Measurements from ENCODE around the gene WWTR1. TPM values are rescaled to one million over a fixed set of nuclear protein-coding genes. Genes with fewer than 3 reads are reported as not detected.
A peak's percentile ranks its signal among the peaks of the same experiment; 100 is the strongest.

The WWTR1 gene
- total and polyA plus RNA-seq, 2 of the 4 experiments (the other 2 are of a cell fraction), result 38.9 to 65.3 TPM

DNA sequence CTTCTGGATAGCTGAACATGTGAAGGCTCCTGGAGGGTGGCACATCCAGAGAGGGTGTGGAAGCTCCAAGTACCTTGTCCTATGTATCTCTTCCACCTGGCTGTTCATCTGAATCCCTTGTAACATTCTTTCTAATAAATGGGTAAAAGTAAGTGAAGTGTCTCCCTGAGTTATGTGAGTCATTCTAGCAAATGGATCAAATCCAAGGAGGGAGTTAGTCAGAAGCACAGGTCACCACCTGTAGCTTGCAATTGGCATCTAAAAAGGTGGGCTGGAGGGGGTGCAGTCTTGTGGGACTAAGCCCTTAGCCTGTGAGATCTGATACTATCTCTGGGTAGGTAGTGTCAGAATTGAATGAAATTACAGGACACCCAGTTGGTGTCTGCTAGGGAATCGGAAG is 71.0 kb downstream of the WWTR1 start:
- Histone ChIP-seq H3K9me1 (ENCODE audit: insufficient read depth, low read length) (peaks cover 15% of the 10 kb centered on the region), H3K79me1 (ENCODE audit: low read depth in 1 of 2, low read length in 2 of 2) (peaks cover 33 to 75% of the 10 kb centered on the region in 2 experiments), H3K4me1 (ENCODE audit: control insufficient read depth, insufficient read depth, low read length) (peaks cover 13% of the 10 kb centered on the region), H3K27ac (ENCODE audit: insufficient read depth, low read length) (no peak overlapping the region), H4K5ac (ENCODE audit: low read depth, low read length) (no peak overlapping the region), H2BK120ac (ENCODE audit: low read depth, low read length) (no peak overlapping the region; the same call in 1 of the 2 replicates), H2AFZ (replicated peaks; ENCODE audit: low read length, poor library complexity) (no peak overlapping the region), H3K4me3 (ENCODE audit: insufficient read depth, low read depth, low read length) (no peak overlapping the region), H2BK15ac (ENCODE audit: low read depth, low read length) (no peak overlapping the region), H4K91ac (ENCODE audit: insufficient read depth, low read depth, low read length) (no peak overlapping the region), H3K23ac (ENCODE audit: low read depth, low read length) (no peak overlapping the region), H3K9ac (ENCODE audit: low read depth, low read length) (no peak overlapping the region), H2BK5ac (ENCODE audit: low read depth, low read length, poor library complexity, severe bottlenecking) (no peak overlapping the region), H2BK20ac (ENCODE audit: low read depth, low read length) (no peak overlapping the region; the same call in 1 of the 2 replicates), H3K56ac (ENCODE audit: extremely low read depth, insufficient read depth, low read length) (no peak overlapping the region), H3K4ac (ENCODE audit: low read depth, low read length) (no peak overlapping the region; the same call in 1 of the 2 replicates), H3K4me2 (ENCODE audit: low read depth, low read length) (no peak overlapping the region), H3K27me3 (ENCODE audit: control insufficient read depth, insufficient read depth, low read length) (no peaks in the 10 kb centered on the region), H3K36me3 (ENCODE audit: control insufficient read depth, insufficient read depth, low read length) (peaks cover 2% of the 10 kb centered on the region; the same call in 1 of the 2 replicates), H2AK5ac (ENCODE audit: low read depth, low read length) (no peak overlapping the region; the same call in 1 of the 2 replicates), H3K9me3 (ENCODE audit: control insufficient read depth, insufficient read depth, low read length) (no peaks in the 10 kb centered on the region), H4K8ac (ENCODE audit: low read depth in 2 of 2, low read length in 2 of 2) (no peak overlapping the region), H4K20me1 (ENCODE audit: insufficient read depth, low read length) (peaks cover 21% of the 10 kb centered on the region), H2AK9ac (replicated peaks; ENCODE audit: low read depth, low read length, poor library complexity) (no peak overlapping the region), H3K14ac (replicated peaks; ENCODE audit: low read depth, low read length) (no peak overlapping the region), H3K18ac (ENCODE audit: low read depth, low read length) (no peak overlapping the region)
- intact Hi-C loops (cut with micrococcal nuclease) (no loop called here), in situ Hi-C loops (cut with MboI; ENCODE audit: low sequenced_read_pairs) (no loop called here), dilution Hi-C loops (cut with HindIII; ENCODE audit: low sequenced_read_pairs, unreplicated experiment) (no loop called here)
- TF ChIP-seq, protein P1, sequence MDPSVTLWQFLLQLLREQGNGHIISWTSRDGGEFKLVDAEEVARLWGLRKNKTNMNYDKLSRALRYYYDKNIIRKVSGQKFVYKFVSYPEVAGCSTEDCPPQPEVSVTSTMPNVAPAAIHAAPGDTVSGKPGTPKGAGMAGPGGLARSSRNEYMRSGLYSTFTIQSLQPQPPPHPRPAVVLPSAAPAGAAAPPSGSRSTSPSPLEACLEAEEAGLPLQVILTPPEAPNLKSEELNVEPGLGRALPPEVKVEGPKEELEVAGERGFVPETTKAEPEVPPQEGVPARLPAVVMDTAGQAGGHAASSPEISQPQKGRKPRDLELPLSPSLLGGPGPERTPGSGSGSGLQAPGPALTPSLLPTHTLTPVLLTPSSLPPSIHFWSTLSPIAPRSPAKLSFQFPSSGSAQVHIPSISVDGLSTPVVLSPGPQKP (IDR thresholded peaks at IDR 0.05; ENCODE audit: borderline replicate concordance, low read depth, low read length), result no peak
- TF ChIP-seq RCOR1 (IDR thresholded peaks at IDR 0.05; ENCODE audit: insufficient replicate concordance, low read length) (no peak), MAZ (IDR thresholded peaks at IDR 0.05; ENCODE audit: borderline replicate concordance, low read depth, low read length) (no peak), BHLHE40 (IDR thresholded peaks at IDR 0.05; ENCODE audit: low read depth, low read length) (no peak), CHD1 (IDR thresholded peaks at IDR 0.05; ENCODE audit: low read depth, low read length) (no peak), FOS (IDR thresholded peaks at IDR 0.05; ENCODE audit: low read depth, low read length) (no peak), USF2 (IDR thresholded peaks at IDR 0.05; ENCODE audit: low read depth, low read length) (no peak), RAD21 (IDR thresholded peaks at IDR 0.05; ENCODE audit: low read length) (no peak), POLR2A (IDR thresholded peaks at IDR 0.05; ENCODE audit: low read depth, low read length) (no peak), MXI1 (IDR thresholded peaks at IDR 0.05; ENCODE audit: borderline replicate concordance, low read depth, low read length) (no peak), RFX5 (IDR thresholded peaks at IDR 0.05; ENCODE audit: low read depth, low read length) (no peak), SMC3 (IDR thresholded peaks at IDR 0.05; ENCODE audit: low read depth, low read length) (no peak), MAFK (IDR thresholded peaks at IDR 0.05; ENCODE audit: low read depth, low read length) (no peak), CEBPB (IDR thresholded peaks at IDR 0.05; ENCODE audit: low read depth, low read length) (no peak), NFE2L2 (IDR thresholded peaks at IDR 0.05; ENCODE audit: low read depth, low read length) (no peak)
- TF ChIP-seq, protein P2, sequence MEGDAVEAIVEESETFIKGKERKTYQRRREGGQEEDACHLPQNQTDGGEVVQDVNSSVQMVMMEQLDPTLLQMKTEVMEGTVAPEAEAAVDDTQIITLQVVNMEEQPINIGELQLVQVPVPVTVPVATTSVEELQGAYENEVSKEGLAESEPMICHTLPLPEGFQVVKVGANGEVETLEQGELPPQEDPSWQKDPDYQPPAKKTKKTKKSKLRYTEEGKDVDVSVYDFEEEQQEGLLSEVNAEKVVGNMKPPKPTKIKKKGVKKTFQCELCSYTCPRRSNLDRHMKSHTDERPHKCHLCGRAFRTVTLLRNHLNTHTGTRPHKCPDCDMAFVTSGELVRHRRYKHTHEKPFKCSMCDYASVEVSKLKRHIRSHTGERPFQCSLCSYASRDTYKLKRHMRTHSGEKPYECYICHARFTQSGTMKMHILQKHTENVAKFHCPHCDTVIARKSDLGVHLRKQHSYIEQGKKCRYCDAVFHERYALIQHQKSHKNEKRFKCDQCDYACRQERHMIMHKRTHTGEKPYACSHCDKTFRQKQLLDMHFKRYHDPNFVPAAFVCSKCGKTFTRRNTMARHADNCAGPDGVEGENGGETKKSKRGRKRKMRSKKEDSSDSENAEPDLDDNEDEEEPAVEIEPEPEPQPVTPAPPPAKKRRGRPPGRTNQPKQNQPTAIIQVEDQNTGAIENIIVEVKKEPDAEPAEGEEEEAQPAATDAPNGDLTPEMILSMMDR (conservative IDR thresholded peaks at IDR 0.05; ENCODE audit: low read depth, low read length), result no peak
- CTCF ChIA-PET, result interaction anchor here (0.7 to 1.4 kb wide), 3 partner anchors 11 to 218 kb away, joined by 3 to 4 read pairs (median 3); no protein-coding TSS in a partner anchor
- ATAC-seq (ENCODE audit: low read depth) (no peak), DNase-seq (peak; percentile 79)
- no TSS peak for BruUV-seq (replicated peaks)
- POLR2A ChIA-PET (ENCODE audit: unreplicated experiment), result no interaction called here
- WGBS, 2 experiments (ENCODE audit: extremely low coverage in 2 of 2, insufficient read length in 1 of 2), result no CpG with 5 or more reads among the region's 1 CpG

All from IMR-90 (cell line).